GM19397 (cell line): Measurements from ENCODE around the gene TNFAIP8L2.
A peak's percentile ranks its signal among the peaks of the same experiment; 100 is the strongest.

Experiments used
- ATAC-seq: cut with Tn5 transposase; IDR thresholded peaks from one replicate; pipeline ENCODE4 v1.9.1; 2021; ENCODE audit warnings: mild to moderate bottlenecking, moderate library complexity; ENCODE audit not compliant: unreplicated experiment

The TNFAIP8L2 gene

DNA sequence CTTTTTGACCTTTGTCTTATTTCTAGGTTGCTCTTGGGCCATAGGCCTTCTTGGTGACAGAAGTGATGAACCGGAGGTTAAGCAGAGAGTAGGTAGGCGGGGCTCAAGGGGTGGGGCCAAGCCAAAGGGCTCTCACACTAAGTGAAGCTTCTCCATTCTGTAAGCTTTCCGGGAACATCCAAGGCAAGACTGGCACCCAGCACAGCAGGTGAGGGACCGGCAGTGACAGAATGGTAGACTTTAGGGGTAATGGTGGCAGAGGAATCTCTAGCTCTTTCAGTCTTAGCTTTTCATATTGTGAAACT lies at the start of gene TNFAIP8L2:
Gene TNFAIP8L2 (plus strand): TSS at position 135 of the 305 bp plus-strand sequence. CDS start 2,049 bp downstream, outside the sequence.
- peak; percentile 58 for ATAC-seq

DNA sequence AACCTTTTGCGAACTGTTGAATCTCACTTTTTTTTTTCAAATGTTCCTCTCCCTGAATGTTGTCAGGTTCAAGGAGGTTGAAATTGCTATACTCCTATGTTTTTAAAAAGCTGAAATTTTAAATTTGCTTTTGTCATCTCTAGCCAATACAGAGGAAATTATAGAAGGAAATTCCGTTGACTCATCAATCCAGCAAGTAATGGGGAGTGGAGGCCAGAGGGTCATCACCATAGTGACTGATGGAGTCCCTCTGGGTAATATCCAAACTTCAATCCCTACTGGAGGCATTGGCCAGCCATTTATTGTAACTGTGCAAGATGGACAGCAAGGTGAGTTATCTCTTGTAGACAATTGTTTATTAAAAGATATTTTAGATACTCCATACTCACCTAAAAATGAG lies 49.6 kb upstream of the TNFAIP8L2 start:
- no peak for ATAC-seq

DNA sequence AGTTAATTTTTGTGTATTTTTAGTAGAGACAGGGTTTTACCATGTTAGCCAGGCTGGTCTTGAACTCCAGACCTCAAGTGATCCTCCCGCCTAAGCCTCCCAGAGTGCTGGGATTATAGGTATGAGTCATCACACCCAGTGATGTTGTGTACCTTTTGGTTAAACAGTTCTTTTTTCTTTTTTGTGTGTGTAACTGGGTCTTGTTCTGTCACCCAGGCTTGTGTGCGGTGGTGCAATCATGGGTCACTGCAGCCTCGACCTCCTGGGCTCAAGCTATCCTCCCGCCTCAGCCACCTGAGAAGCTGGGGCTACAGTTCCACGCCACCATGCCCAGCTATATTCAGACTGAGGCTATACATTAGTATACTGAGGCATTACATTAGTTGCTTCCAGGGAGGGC lies 48.1 kb upstream of the TNFAIP8L2 start:
- ATAC-seq, result no peak

DNA sequence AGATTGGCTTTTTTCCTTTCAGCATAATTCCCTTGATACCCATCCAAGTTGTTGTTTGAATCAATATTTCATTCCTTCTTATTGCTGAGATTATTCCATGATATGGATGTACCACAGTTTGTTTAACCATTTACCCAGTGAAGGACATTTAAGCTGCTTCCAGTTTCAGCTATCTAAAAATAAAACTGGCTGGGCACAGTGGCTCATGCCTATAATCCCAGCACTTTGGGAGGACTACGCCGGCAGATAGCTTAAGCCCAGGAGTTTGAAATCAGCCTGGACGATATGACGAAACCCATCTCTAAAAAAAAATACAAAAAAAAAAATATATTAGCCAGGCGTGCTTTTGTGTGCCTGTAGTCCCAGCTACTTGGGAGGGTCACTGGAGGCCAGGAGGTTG lies 42.6 kb upstream of the TNFAIP8L2 start:
- ATAC-seq, result no peak

DNA sequence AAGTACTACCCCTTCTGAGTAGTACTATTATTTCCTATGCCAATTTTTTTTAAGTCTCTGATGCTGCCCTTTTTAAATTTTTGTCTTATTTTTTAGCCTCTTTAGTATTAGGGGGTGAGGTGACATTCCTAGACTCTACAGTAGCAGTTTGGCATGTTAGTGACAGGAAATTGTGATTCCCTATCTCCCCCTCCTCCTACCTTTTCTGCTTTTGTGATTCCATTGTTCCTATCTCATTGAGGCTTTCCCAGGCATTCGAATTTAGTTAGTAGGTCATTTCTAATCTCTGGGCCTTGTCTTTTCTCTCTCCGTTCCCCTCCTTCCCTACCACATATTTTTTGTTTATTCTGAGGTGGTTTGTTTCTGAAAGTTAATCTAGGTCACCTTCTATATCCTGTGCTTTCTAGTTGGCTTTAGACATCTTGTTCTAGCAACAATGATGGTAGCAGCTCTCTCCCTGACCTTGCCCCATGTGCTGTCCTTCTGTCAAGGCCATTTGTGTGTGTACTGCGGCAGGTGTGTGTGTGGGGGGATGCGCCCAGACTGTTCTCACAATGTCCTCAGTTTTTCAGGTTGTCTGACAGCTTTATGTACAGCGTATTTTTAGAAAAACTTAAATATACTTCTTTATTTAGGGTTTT lies 31.6 kb upstream of the TNFAIP8L2 start:
- no peak for ATAC-seq

DNA sequence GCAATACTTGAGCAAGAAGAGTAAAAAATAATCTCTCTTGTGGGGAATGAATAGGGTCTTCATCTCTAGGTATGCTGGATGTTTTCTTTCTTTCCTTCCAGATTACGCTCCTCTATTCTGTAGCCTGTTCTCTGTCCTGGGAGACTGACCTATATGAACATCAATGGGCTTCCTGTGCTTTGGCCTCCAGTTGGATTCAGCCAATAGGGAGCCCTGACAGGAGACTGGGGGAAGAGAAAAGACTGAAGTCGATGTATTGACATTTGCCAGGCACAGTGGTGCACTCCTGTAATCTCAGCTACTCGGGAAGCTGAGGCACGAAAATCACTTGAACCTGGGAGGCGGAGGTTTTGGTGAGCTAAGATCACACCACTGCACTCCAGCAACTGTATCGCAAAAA lies 27.6 kb upstream of the TNFAIP8L2 start:
- no peak for ATAC-seq

DNA sequence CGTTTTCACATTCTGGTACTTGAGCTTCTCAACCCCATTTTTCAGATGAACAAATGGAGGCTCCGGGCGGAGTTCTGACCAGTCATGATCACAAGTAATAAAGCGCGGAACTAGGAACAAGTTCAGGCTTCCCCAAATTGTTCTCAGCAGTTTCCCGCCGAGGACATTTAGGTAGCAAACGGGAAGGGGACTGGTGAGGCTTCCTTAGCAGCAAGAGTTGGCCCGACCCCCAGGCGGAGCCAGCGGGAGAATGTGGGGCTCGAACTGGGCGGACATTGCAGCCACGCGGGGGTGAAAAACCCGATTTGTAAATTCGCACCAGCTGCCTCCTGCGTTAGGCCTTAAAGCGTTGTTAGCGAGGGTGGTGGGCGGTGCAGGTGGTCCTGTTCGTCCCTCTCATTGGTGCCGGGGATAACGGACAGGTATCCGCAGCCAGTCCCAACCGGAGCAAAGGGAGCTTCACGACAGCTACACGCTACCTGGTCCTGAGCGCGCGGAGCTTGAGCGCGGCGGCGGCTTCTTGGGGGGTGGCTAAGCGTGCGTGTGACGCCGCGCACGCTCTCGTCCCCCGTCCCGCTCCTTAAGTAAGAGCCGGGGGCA lies 25.4 kb upstream of the TNFAIP8L2 start:
- ATAC-seq, result peak; percentile 82

DNA sequence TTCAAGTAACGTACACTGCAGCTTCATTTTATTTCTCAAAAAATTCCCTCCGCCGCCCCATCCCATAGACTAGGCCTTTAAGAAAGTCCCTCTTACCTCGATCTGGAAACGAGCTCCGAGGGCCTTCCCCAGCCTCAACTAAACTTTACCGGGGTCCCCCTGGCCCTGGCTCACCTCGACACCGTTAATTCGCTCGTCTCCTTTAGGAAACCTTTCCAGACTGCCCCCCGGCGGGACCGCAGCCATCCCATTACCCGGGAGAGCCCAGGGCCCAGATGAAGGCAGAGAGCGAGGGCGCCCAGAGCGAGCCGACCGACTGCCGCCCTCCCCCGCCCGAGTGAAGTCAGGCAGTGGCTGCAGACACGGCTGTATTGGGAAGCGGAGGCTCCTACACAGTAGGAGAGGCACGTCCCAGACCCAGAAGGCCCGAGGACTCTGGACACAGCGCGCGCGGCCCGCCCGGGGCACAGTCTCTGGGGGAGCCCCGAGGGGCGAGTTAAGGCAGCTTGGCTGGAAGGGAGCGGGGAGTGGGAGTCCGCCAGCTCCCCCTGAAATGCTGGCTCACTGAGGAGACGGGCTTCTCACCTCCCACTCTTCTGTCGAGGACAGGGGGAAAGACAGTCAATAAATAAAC lies 24.6 kb upstream of the TNFAIP8L2 start:
- no peak for ATAC-seq

DNA sequence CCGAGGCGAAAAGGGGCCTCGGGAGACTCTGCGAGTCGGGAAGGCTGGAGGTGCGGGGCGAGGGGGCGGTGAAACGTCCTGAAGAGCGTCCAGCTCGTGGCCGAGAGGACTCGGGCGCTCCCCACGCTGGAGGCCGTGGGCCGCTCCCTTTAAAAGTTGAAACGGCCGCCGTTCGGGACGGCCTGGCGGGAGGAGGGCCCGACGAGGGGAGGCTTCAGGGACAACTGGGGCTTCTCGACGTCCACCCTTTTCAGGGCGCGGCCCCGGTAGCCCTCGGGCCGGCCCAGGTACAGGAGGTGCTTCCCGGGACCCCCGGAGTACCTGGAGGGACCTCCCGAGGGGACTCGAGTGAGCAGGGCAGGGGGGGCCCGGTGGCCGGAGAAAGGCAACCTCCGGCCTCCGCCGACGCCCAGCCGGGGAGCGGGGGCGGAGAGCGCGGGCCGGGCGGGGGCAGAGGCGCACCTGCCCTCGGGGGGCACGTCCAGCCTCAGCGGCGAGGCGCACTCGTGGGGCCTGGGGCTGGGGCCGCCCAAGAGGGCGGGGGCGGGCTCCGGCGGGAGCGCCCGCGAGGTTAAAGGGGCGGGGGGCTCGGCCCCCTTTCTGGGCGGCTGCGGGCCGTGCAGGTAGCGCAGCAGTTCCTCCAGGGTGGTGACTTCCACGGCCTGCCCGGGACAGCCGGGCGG lies 24.0 kb upstream of the TNFAIP8L2 start:
- ATAC-seq, result no peak

DNA sequence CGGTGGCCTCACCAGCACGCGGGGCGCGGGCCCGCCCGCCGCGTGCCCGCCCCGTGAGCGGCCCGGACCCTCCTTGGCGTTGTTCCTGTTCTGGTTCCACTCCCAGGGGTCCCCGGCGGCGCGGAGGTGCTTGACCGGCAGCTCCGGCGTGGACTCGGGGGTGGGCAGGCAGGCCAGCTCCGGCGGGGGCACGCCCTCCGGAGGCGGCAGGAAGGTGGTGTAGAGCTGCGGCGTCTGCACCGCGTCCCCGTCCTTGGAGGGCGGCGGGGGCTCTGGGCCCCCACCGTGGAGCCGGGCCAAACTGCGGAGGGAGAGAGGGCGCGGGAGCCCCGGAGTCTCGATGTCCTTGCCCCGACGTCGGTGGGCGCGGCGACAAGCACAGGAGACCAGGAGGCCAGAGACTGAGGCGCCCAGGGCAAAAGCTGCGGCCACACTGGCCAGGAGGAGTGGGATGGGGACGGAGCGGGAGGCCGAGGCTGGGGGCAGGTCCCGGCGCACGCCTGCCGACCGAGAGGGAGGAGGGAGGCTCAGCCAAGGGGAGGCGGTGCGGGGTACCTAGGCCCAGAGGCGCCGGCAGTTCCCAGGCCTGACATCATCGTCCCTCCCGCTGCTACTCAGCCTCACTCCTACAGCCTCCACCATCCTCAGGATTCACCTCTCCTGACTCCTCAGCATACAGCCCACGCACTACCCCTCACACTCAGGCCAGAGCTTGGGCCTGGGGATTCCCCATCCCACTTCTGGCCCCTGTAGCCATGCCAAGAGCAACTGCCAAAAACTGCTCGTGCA lies 23.2 kb upstream of the TNFAIP8L2 start:
- no peak for ATAC-seq

DNA sequence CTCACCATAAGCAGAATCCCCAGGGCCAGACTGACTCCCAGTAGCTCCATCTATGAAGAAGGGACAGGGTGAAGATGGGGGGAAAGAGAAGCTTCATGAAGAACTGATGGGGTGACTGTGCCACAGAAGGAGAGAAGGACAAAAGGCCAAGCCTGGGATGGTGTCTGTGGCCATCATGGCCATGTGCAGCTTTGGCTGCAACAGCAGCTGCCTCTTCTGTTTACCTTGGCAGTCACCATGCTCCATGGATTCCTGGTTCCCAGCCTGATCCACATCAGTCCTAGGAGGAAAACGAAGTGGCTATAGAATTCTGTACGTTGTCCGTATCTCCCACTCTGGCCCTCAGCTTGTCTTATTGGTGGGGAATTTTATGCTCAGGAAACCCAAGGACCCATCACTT lies 22.1 kb upstream of the TNFAIP8L2 start:
- ATAC-seq, result no peak

DNA sequence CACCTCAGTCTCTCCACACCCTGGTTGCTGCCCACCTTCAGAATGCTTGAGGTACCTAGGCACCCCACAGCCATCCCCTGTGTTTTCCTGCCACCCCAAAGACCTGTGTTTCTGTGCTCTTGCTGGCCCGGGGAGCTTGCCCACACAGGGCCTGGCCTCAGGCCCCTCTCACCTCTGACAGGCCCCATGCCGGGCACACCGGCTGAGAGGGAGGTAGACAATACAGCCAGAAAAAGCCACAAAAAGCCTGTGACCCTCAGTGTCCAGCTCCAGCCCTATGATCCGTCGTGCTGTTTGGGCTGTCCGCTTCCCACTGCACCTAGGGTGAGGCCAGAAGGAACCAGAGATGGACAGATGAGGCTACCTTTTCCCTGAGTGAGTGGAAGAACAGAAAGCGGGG lies 21.5 kb upstream of the TNFAIP8L2 start:
- no peak for ATAC-seq

DNA sequence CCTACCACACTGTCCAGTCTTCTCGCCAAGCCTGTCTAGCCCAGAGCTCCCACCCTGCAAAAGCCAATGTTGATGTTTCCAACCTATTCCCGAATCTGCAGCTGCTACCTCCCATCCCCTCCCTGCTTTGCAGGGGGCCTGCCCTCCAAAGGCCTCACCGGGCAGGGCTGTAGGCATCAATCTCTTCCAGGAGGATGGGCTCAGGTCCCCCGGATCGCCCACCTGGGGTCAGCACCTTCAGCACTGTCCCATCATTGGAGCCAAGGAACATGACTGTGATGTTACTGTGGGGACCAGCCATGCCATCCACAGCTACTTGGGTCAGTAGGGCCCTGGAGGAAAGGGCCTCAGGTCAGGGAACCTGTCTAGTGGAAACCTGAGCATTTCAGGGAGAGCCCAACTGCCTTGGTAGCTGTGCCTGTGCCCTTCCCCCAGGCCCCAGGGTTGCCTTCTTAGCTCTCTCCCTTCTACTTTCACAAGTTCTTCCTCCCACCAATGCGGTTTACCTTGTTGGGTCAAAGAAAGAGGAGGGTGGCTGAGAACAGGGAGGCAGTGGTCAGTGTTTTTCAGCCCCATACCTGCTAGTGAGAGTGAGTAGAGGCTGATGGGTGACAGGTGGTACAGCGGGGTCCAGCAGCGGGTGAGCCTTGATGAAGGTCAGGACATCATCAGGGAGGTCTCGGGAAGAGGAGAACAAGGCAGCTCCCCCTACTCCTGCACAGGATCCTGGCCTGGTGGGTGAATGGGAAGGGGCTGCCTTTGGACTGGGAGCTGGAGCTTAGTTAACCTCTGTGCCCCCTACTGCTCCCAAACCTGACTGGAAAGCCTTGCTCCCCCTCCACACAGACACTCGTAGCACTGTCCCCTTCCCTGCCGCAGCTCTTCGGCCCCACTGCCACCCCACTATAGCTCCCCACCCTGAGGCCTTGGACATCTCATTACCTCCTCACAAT lies 20.7 kb upstream of the TNFAIP8L2 start:
- no peak for ATAC-seq

DNA sequence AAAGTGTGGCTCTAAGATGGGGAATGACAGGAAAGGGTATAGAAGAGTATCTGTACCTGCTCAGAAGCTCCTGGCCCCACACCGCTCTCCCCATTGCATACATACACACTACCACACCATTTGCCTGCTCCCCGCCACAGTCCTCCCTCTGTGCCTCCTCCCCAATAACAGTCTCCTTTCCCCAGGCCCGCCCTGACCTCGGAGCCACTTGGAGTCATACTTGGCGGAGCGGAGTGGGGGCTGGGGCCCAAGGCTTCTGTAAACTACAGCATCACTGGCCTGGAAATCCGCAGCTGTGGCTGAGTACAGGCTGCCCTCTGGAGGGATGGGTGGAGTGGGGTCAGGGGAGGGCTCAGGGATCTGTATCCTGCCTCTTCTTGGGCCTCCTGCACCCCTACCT lies 18.7 kb upstream of the TNFAIP8L2 start:
- ATAC-seq, result no peak

DNA sequence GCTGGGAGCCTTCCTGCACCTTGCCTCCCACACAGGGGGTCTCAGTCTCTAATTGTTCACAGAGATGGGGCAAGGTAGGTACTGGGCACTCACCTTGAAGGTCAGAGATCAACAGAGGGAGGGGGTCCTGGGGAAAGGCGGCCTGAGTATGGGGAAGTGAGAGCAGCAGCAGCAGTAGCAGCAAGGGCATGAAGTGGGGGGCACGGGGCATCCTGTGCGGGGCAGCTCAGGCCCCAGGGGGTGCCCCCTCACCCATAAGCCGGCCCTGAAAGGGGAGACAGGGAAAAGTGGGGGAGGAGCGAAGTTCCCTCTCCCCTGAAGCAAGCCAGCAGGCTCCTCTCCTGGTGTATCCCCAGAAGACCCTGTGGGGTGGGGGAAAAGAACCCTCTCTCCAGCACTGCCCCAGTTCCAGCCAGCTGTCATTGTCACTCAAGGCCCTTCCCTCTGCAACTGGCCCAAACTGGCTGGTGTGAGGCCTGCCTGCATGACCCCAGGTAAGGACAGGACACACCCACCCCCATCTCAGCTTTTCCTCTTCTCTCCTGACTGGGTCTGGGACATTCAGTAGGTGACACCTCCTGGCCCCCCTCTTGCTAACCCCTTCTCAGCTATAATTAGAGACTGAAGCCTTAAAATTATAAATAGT lies 13.9 kb upstream of the TNFAIP8L2 start:
- ATAC-seq, result no peak

DNA sequence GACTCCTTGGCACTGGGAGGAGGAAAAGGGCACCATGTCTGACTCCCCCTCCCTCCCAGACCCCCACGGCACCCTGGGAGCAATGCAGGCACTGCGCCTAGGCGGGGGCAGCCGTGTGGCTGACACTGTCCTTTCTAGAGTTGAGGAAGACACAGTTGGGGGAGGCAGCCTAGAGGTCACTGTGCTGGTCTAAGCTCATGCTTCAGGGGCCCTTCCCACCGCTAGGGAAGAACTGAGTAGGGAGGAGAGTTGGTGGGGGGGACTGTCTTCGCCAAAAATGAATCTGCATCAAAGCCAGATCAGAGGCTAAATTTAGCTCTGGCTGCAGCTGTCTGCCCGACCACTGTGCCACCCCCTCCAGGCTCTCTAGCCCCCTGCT lies 13.4 kb upstream of the TNFAIP8L2 start:
- no peak for ATAC-seq

DNA sequence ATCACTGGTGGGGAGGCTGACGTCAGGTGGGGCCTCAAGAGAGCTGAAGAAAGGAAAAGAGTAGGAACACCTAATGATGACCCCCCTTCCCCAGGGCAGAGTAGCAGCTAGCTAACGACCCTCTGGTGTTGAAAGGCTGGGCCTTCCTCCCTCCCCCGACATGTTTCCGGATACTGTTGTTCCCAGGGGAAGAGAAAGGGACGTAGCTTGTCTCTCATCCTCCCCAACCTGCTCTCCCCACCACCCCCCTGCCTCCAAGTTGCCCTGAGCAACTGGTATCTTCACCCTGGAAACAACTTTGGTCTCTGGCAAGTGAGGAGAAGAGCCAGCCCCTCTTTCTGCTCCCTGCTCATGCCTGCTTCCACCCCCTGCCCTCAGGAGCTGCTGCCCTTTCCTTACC lies 12.5 kb upstream of the TNFAIP8L2 start:
- no peak for ATAC-seq

DNA sequence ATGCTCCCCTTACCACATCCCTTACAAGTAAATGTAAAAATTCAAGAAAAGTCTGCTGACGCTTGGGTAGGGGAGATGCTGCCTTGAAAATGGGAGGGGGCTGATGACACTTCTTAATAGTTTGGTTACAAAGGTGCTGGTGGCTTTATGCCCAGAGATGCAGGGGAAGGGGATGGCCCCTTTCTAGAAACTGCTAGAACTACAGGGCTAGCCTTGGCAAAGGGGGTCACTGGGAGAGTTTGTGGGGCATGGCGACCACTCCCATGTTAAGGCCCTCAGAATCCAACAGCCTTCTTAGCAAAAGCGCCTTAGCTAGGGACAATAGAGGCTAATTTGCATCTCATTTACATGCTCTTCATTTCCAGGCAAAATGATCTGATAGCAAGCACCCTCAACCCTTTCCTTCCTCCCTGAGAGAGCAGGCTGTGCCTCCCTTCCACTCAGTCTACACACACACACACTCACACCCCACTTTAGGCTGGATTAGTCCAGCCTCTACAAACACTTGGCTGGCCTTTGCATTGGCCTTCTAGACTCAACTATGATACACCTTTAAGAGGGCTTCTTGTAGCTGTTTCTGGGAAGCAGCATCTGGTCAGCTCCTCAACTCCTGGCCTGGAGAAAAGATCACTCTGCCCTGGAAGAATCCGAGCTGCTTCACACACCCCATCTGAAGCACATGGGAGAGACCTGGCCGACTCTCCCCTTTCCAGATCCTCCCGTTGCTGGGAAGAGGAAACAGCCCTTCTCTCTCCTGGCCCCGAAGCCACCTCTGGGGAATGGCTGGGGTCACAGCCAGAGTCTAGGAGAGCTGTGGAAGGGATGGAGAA lies 11.8 kb upstream of the TNFAIP8L2 start:
- no peak for ATAC-seq
